Adrenal gland (tissue), 12 donors: ENCODE measurements around the gene RDX. TPM values are rescaled to one million over a fixed set of nuclear protein-coding genes. Genes with fewer than 3 reads are reported as not detected.
A peak's percentile ranks its signal among the peaks of the same experiment; 100 is the strongest.

Experiments
- DNase-seq, 7 donors: peaks; one replicate each; pipeline ENCODE4 v3.0.0-alpha.2; 2019 to 2020
- H3K27ac ChIP-seq, 5 donors: fragments of 200-600 bp; sonication (generic) in 4 of 5; 1 replicate in 3 of 5; 2 replicates in 2 of 5; pipeline versions ENCODE4 v1.5.1 to v1.8.0; 2016 to 2020; ENCODE audit warnings: mild to moderate bottlenecking in 1 of 5
- H3K27me3 ChIP-seq: fragments of 200-600 bp; 2 replicates; pipeline ENCODE4 v1.8.0; 2021
- H3K36me3 ChIP-seq, 2 donors: fragments of 200-600 bp; replicated peaks in 1 of 2; 1 replicate in 1 of 2; 2 replicates in 1 of 2; pipeline versions ENCODE4 v1.5.1 to v1.8.0; 2018 to 2022
- H3K4me1 ChIP-seq, 2 donors: fragments of 200-600 bp; replicated peaks in 1 of 2; 1 replicate in 1 of 2; 2 replicates in 1 of 2; pipeline versions ENCODE4 v1.5.1 to v1.8.0; 2018 to 2021
- H3K4me3 ChIP-seq, 4 donors: fragments of 200-600 bp; sonication (generic) in 3 of 4; one replicate each; pipeline ENCODE4 v1.5.1; 2016 to 2018
- H3K9me3 ChIP-seq, 3 donors: fragments of 200-600 bp; sonication (generic) in 1 of 3; replicated peaks in 1 of 3; 1 replicate in 2 of 3; 2 replicates in 1 of 3; pipeline versions ENCODE4 v1.5.1 to v1.8.0; 2016 to 2021
- POLR2A ChIP-seq, 2 donors: fragments of 450-650 bp; IDR thresholded peaks; one replicate each; pipeline ENCODE4 v1.6.1; 2017; ENCODE audit warnings: antibody characterized with exemption in 2 of 2, mild to moderate bottlenecking in 2 of 2, moderate library complexity in 1 of 2
- WGBS, 4 donors: extraction: QIAGEN DNeasy Blood & Tissue Kit in 2 of 4; methylation state at CpG; one replicate each; pipeline versions ENCODE4 v1.1.5 to v1.1.7; 2013 to 2017; 5-methylcytosine and 5-hydroxymethylcytosine counted together
- intact Hi-C, 2 donors: fragments of 100-400 bp; cut with DNase I; formaldehyde crosslinking; loops; one replicate each; pipeline versions ENCODE4 v1.14.1 to v1.15.0; 2022 to 2023
- polyA plus RNA-seq, 3 donors: library from polyadenylated mRNA; stranded (reverse); fragments of 200-250 nt in 2 of 3; fragments of 350-450 nt in 1 of 3; fragmentation: Illumina TruSeq in 1 of 3; extraction: RNeasy Lipid Tissue Mini Kit (QIAGEN cat#74804) in 1 of 3; gene quantifications; one replicate each; pipeline ENCODE4 v1.2.3, GENCODE V29; 2013 to 2014
- total RNA-seq, 9 donors: library from RNA; depleted of rRNA in 4 of 9; stranded (reverse); fragments of >200 nt in 4 of 9; fragments of 120-200 nt in 1 of 9; fragmentation: NEBNext Ultra II Directional in 1 of 9; extraction: Animal tissue kit (Norgen Biotek cat#: 25700) in 1 of 9; gene quantifications; one replicate each; pipeline versions ENCODE4 v1.1.0 to v1.2.4, GENCODE V29; 2013 to 2023
- TF ChIP-seq, protein P1 (sequence below), 6 experiments: fragments of 450-650 bp in 4 of 6; fragments of 200-600 bp in 2 of 6; sonication (generic) in 1 of 6; IDR thresholded peaks; 1 replicate in 5 of 6; 2 replicates in 1 of 6; pipeline versions ENCODE4 v1.5.1 to v1.8.0; 2016 to 2021; ENCODE audit warnings: antibody characterized with exemption in 6 of 6, mild to moderate bottlenecking in 2 of 6, moderate library complexity in 1 of 6
- donor health status: healthy with polysubstance abuse.
- donor health status: Bipolar disorder and iron deficiency.
- donor health status: DM: yes; HTN: yes; CAD: no.
- donor health status: DM: no; HTN: no; CAD: no.
- donor health status: DM: no; HTN: no; CAD: no.
- donor health status: DM: yes; HTN: yes; CAD: no.

Gene RDX
- total and polyA plus RNA-seq, 12 donors: 82.4 to 1,153 (median 588) TPM

- peaks cover 17 to 22% of the 10 kb centered on the region in 2 donors for H3K4me1 ChIP-seq
- TF ChIP-seq, protein P1, sequence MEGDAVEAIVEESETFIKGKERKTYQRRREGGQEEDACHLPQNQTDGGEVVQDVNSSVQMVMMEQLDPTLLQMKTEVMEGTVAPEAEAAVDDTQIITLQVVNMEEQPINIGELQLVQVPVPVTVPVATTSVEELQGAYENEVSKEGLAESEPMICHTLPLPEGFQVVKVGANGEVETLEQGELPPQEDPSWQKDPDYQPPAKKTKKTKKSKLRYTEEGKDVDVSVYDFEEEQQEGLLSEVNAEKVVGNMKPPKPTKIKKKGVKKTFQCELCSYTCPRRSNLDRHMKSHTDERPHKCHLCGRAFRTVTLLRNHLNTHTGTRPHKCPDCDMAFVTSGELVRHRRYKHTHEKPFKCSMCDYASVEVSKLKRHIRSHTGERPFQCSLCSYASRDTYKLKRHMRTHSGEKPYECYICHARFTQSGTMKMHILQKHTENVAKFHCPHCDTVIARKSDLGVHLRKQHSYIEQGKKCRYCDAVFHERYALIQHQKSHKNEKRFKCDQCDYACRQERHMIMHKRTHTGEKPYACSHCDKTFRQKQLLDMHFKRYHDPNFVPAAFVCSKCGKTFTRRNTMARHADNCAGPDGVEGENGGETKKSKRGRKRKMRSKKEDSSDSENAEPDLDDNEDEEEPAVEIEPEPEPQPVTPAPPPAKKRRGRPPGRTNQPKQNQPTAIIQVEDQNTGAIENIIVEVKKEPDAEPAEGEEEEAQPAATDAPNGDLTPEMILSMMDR (IDR thresholded peaks at IDR 0.05): no peak
- DNase-seq: peak in 2 of 7 donors; percentile 38 to 41
- H3K9me3 ChIP-seq: no peaks in the 10 kb centered on the region
- H3K36me3 ChIP-seq: no peaks in the 10 kb centered on the region
- WGBS, 4 donors: 83 to 90% (median 85%) methylated on average over 6 of the region's 6 CpGs
- H3K27me3 ChIP-seq: no peaks in the 10 kb centered on the region
- no peak overlapping the region for H3K4me3 ChIP-seq
- intact Hi-C loops: loop anchor here in 1 of 2 donors (5.0 to 10.0 kb wide), 2 partner anchors 56 to 133 kb away; no protein-coding TSS in a partner anchor
- H3K27ac ChIP-seq: peak overlapping the region; percentile 28 to 98 (median 97)
Measured at GRCh38 chr11:110299006-110299785, 2.8 kb upstream of the RDX start.

- 42 to 70% (median 50%) methylated on average over 5 of the region's 5 CpGs for WGBS, 4 donors
- Histone ChIP-seq H3K36me3 (no peaks in the 10 kb centered on the region), H3K4me1 (peaks cover 17 to 25% of the 10 kb centered on the region in 2 donors), H3K4me3 (peak overlapping the region in 1 of 4 donors; percentile 15), H3K27me3 (no peaks in the 10 kb centered on the region), H3K9me3 (no peaks in the 10 kb centered on the region), H3K27ac (peak overlapping the region; percentile 28 to 98 (median 97))
- TF ChIP-seq POLR2A (IDR thresholded peaks at IDR 0.05): no peak
- TF ChIP-seq, protein P1 (IDR thresholded peaks at IDR 0.05): no peak
- DNase-seq: peak in 3 of 7 donors; percentile 42 to 66 (median 60)
- intact Hi-C loops: loop anchor here in 1 of 2 donors (5.0 to 10.0 kb wide), 2 partner anchors 56 to 134 kb away; no protein-coding TSS in a partner anchor
Measured at GRCh38 chr11:110298301-110298765, 1.9 kb upstream of the RDX start.

- Histone ChIP-seq H3K4me3 (no peak overlapping the region), H3K9me3 (no peaks in the 10 kb centered on the region), H3K4me1 (peaks cover 17 to 30% of the 10 kb centered on the region in 2 donors), H3K27ac (peak overlapping the region; percentile 8 to 98 (median 97)), H3K27me3 (no peaks in the 10 kb centered on the region), H3K36me3 (no peaks in the 10 kb centered on the region)
- 78 to 90% (median 84%) methylated on average over 3 of the region's 3 CpGs for WGBS, 4 donors
- intact Hi-C loops: loop anchor here in 1 of 2 donors (5.0 to 10.0 kb wide), 2 partner anchors 57 to 134 kb away; no protein-coding TSS in a partner anchor
- no peak for TF ChIP-seq POLR2A (IDR thresholded peaks at IDR 0.05)
- TF ChIP-seq, protein P1 (IDR thresholded peaks at IDR 0.05): no peak
- peak in 2 of 7 donors; percentile 41 to 62 for DNase-seq
Measured at GRCh38 chr11:110297726-110298300, 1.4 kb upstream of the RDX start.

DNA sequence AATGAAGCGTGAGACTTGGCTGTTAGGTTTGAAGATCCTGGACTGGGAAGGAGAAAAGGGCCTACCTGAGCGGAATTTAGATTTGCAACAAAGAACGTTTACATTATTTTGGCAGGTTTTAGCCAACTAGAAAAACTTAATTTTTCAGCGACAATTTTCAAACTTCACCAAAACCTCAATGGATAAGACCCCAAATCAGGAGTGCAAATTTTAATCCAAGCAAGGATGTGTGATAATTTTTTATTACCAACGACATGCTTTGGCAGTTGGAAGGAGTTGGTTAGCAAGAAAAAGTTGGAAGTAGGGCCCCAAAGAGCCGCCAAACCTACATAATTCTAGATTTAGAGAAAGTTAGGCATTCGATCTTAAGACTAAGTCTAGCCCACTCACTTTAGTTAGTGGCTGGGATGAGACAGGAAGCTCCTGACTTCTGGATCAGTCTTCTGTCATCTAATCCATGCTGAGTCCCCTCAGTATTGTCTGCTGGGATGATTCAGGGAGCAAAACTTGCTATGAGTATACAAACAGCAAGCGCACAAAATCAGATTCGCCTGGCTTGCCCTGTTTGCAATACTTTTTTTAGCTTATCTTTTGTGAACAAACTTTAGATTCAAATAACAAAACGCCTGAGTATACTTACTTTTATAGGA is 787 bp upstream of the RDX start:
- Histone ChIP-seq H3K4me3 (peak overlapping the region in 3 of 4 donors; percentile 36 to 93 (median 76)), H3K9me3 (no peaks in the 10 kb centered on the region), H3K27ac (peak overlapping the region; percentile 9 to 98 (median 97)), H3K36me3 (no peaks in the 10 kb centered on the region), H3K27me3 (no peaks in the 10 kb centered on the region), H3K4me1 (peaks cover 17 to 36% of the 10 kb centered on the region in 2 donors)
- DNase-seq: peak in 1 of 7 donors; percentile 30
- intact Hi-C loops: loop anchor here in 1 of 2 donors (5.0 to 10.0 kb wide), 2 partner anchors 58 to 135 kb away; no protein-coding TSS in a partner anchor
- 43 to 52% (median 47%) methylated on average over 10 of the region's 10 CpGs for WGBS, 4 donors
- TF ChIP-seq POLR2A (IDR thresholded peaks at IDR 0.05): no peak
- TF ChIP-seq, protein P1 (IDR thresholded peaks at IDR 0.05): no peak
